WTC11 (cell line): ENCODE measurements around the gene DNAJB5. TPM values are rescaled to one million over a fixed set of nuclear protein-coding genes. Genes with fewer than 3 reads are reported as not detected.

Experiments used
- ATAC-seq: fragments of 200-7000 bp; cut with Tn5 transposase; 2 replicates; pipeline ENCODE4 v1.10.0; 2021; ENCODE audit warnings: mild to moderate bottlenecking, moderate library complexity
- CTCF ChIA-PET: fragments of 300-600 bp; sonication (Branson Sonifier 250); formaldehyde crosslinking; loops from one replicate; lab custom pipeline; 2021; ENCODE audit warnings: antibody characterized with exemption; lab: Charles Lee
- POLR2A ChIA-PET: fragments of 350-600 bp; sonication (Branson Sonifier 250); formaldehyde crosslinking; loops from one replicate; lab custom pipeline; 2021; ENCODE audit warnings: antibody characterized with exemption; lab: Charles Lee
- DNase-seq: peaks from one replicate; pipeline ENCODE4 v3.0.0; 2021; ENCODE audit warnings: low spot score
- H3K27ac Mint-ChIP-seq: 2 replicates; pipeline ENCODE4 v1.8.0; 2021; ENCODE audit warnings: mixed read lengths
- H3K27me3 Mint-ChIP-seq: 2 replicates; pipeline ENCODE4 v1.8.0; 2021; ENCODE audit warnings: low read depth, mild to moderate bottlenecking, moderate library complexity, mixed read lengths
- H3K36me3 Mint-ChIP-seq: 2 replicates; pipeline ENCODE4 v1.8.0; 2021; ENCODE audit warnings: mixed read lengths
- H3K4me1 Mint-ChIP-seq: 2 replicates; pipeline ENCODE4 v1.8.0; 2022; ENCODE audit warnings: mixed read lengths
- H3K4me3 Mint-ChIP-seq: 2 replicates; pipeline ENCODE4 v1.8.0; 2021; ENCODE audit warnings: mild to moderate bottlenecking, moderate library complexity, mixed read lengths
- H3K9me3 Mint-ChIP-seq: 2 replicates; pipeline ENCODE4 v1.8.0; 2021; ENCODE audit warnings: mixed read lengths
- ARID4B ChIP-seq: sonication (generic); formaldehyde crosslinking; IDR thresholded peaks from 2 replicates; pipeline ENCODE4 v1.8.0; 2023; ENCODE audit warnings: missing genetic modification reagents, mild to moderate bottlenecking, borderline replicate concordance
- CBFB ChIP-seq: sonication (generic); formaldehyde crosslinking; IDR thresholded peaks from 2 replicates; pipeline ENCODE4 v1.8.1; 2022; ENCODE audit warnings: mild to moderate bottlenecking, low read depth, missing genetic modification reagents
- FOXK1 ChIP-seq: sonication (generic); formaldehyde crosslinking; IDR thresholded peaks from 2 replicates; pipeline ENCODE4 v1.8.0; 2022; ENCODE audit warnings: mild to moderate bottlenecking, moderate library complexity, missing genetic modification reagents
- HMGA2 ChIP-seq: fragments of 250-450 bp; sonication (Bioruptor Pico); IDR thresholded peaks from 2 replicates; pipeline ENCODE4 v1.4.0; 2021; ENCODE audit warnings: mild to moderate bottlenecking, moderate library complexity
- IRF2 ChIP-seq: sonication (generic); formaldehyde crosslinking; IDR thresholded peaks from 2 replicates; pipeline ENCODE4 v1.8.0; 2022; ENCODE audit warnings: low read depth, missing genetic modification reagents, borderline replicate concordance
- MYBL2 ChIP-seq: sonication (generic); formaldehyde crosslinking; IDR thresholded peaks from 2 replicates; pipeline ENCODE4 v1.8.1; 2023; ENCODE audit warnings: mild to moderate bottlenecking, moderate library complexity, missing genetic modification reagents
- NFATC4 ChIP-seq: fragments of 250-450 bp; sonication (Bioruptor Pico); IDR thresholded peaks from 2 replicates; pipeline ENCODE4 v1.9.0; 2021; ENCODE audit warnings: mild to moderate bottlenecking
- NFE2L1 ChIP-seq: sonication (generic); formaldehyde crosslinking; IDR thresholded peaks from 2 replicates; pipeline ENCODE4 v1.8.1; 2023; ENCODE audit warnings: missing genetic modification reagents
- SMAD4 ChIP-seq: sonication (generic); formaldehyde crosslinking; IDR thresholded peaks from 2 replicates; pipeline ENCODE4 v1.8.0; 2022; ENCODE audit warnings: mild to moderate bottlenecking, missing genetic modification reagents
- TCF7 ChIP-seq: sonication (generic); formaldehyde crosslinking; IDR thresholded peaks from 2 replicates; pipeline ENCODE4 v1.8.0; 2022; ENCODE audit warnings: mild to moderate bottlenecking, low read depth, missing genetic modification reagents, moderate library complexity
- ZNF396 ChIP-seq: fragments of 250-450 bp; sonication (Bioruptor Pico); IDR thresholded peaks from 2 replicates; pipeline ENCODE4 v1.8.0; 2021; ENCODE audit warnings: mild to moderate bottlenecking, moderate library complexity, borderline replicate concordance
- ZNF416 ChIP-seq: fragments of 250-450 bp; sonication (Bioruptor Pico); IDR thresholded peaks from 2 replicates; pipeline ENCODE4 v1.9.0; 2021; ENCODE audit warnings: mild to moderate bottlenecking, inconsistent platforms
- total RNA-seq: library from RNA; stranded (reverse); gene quantifications from 3 replicates; pipeline ENCODE4 v1.2.3, GENCODE V29; 2021
- TF ChIP-seq, protein P1 (sequence below): sonication (generic); formaldehyde crosslinking; IDR thresholded peaks from 2 replicates; pipeline ENCODE4 v1.8.1; 2023; ENCODE audit warnings: mild to moderate bottlenecking, moderate library complexity, missing genetic modification reagents
- TF ChIP-seq, protein P2 (sequence below): sonication (generic); formaldehyde crosslinking; IDR thresholded peaks from 2 replicates; pipeline ENCODE4 v1.8.1; 2022; ENCODE audit warnings: low read depth, mild to moderate bottlenecking, moderate library complexity, missing genetic modification reagents, borderline replicate concordance
- TF ChIP-seq, protein P3 (sequence below): fragments of 250-450 bp; sonication (Bioruptor Pico); IDR thresholded peaks from 2 replicates; pipeline ENCODE4 v1.8.0; 2021; ENCODE audit warnings: mild to moderate bottlenecking
- TF ChIP-seq, protein P4 (sequence below): sonication (generic); formaldehyde crosslinking; IDR thresholded peaks from 2 replicates; pipeline ENCODE4 v1.8.1; 2022; ENCODE audit warnings: missing genetic modification reagents, borderline replicate concordance
- TF ChIP-seq, protein P5 (sequence below): sonication (generic); formaldehyde crosslinking; IDR thresholded peaks from 2 replicates; pipeline ENCODE4 v1.8.0; 2022; ENCODE audit warnings: mild to moderate bottlenecking, missing genetic modification reagents

The DNAJB5 gene
- total RNA-seq, 1 experiment from 2014 or later, result 30.0 TPM

DNA sequence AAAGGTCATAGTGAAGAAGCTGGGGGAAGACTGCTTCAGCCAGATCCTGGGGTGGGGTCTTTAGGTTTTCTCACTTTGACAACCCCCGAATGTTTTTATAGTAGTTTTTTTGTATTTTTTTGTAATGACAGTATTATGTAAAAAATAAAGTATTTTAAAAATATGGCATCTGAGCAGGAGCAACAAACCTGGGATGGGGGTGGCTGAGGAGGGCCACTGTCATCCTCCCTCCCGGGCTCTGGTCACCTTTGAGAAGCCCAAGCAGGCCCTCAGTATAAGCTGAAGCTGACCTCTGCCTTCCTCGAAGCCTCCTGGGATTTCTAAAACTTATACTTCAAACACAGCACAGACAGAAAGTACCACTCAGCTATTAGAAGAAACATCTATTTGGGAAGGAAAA is 8.7 kb downstream of the DNAJB5 start:
- Mint-ChIP-seq H3K4me1 (peaks cover 51% of the 10 kb centered on the region), H3K27ac (no peak overlapping the region), H3K9me3 (0 out of 2 replicates have a peak, but pooled peaks cover 2% of the 10 kb centered on the region), H3K36me3 (peaks cover 28% of the 10 kb centered on the region), H3K4me3 (no peak overlapping the region), H3K27me3 (no peaks in the 10 kb centered on the region)
- DNase-seq (no peak), ATAC-seq (no peak)
- no peak for TF ChIP-seq ZNF396 (CRISPR knock-in tag)
- CTCF ChIA-PET, result interaction anchor here (1.6 to 2.2 kb wide), 3 partner anchors 13 to 238 kb away, joined by 4 to 13 read pairs (median 11); no protein-coding TSS in a partner anchor
- POLR2A ChIA-PET, result interaction anchor here (0.6 kb wide), 1 partner anchor 15 kb away, joined by 3 read pairs; no protein-coding TSS in a partner anchor

- POLR2A ChIA-PET, result interaction anchor here (2.1 kb wide), 1 partner anchor 10 kb away, joined by 8 read pairs; the partner anchor contains the start of gene DNAJB5
- Mint-ChIP-seq H3K27me3 (no peaks in the 10 kb centered on the region), H3K36me3 (peaks cover 24% of the 10 kb centered on the region), H3K4me1 (peaks cover 47% of the 10 kb centered on the region), H3K4me3 (no peak overlapping the region), H3K27ac (no peak overlapping the region), H3K9me3 (peaks cover 3% of the 10 kb centered on the region; the same call in 1 of the 2 replicates)
- ATAC-seq, result no peak
- TF ChIP-seq SMAD4 (CRISPR knock-in tag) (no peak), MYBL2 (no peak), ZNF416 (CRISPR knock-in tag) (no peak), CBFB (CRISPR knock-in tag) (no peak)
- TF ChIP-seq, protein P1, sequence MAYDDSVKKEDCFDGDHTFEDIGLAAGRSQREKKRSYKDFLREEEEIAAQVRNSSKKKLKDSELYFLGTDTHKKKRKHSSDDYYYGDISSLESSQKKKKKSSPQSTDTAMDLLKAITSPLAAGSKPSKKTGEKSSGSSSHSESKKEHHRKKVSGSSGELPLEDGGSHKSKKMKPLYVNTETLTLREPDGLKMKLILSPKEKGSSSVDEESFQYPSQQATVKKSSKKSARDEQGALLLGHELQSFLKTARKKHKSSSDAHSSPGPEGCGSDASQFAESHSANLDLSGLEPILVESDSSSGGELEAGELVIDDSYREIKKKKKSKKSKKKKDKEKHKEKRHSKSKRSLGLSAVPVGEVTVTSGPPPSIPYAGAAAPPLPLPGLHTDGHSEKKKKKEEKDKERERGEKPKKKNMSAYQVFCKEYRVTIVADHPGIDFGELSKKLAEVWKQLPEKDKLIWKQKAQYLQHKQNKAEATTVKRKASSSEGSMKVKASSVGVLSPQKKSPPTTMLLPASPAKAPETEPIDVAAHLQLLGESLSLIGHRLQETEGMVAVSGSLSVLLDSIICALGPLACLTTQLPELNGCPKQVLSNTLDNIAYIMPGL, result no peak
- TF ChIP-seq, protein P2, sequence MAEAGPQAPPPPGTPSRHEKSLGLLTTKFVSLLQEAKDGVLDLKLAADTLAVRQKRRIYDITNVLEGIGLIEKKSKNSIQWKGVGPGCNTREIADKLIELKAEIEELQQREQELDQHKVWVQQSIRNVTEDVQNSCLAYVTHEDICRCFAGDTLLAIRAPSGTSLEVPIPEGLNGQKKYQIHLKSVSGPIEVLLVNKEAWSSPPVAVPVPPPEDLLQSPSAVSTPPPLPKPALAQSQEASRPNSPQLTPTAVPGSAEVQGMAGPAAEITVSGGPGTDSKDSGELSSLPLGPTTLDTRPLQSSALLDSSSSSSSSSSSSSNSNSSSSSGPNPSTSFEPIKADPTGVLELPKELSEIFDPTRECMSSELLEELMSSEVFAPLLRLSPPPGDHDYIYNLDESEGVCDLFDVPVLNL (CRISPR knock-in tag), result no peak
- TF ChIP-seq, protein P3, sequence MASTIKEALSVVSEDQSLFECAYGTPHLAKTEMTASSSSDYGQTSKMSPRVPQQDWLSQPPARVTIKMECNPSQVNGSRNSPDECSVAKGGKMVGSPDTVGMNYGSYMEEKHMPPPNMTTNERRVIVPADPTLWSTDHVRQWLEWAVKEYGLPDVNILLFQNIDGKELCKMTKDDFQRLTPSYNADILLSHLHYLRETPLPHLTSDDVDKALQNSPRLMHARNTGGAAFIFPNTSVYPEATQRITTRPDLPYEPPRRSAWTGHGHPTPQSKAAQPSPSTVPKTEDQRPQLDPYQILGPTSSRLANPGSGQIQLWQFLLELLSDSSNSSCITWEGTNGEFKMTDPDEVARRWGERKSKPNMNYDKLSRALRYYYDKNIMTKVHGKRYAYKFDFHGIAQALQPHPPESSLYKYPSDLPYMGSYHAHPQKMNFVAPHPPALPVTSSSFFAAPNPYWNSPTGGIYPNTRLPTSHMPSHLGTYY, result no peak
- TF ChIP-seq, protein P4, sequence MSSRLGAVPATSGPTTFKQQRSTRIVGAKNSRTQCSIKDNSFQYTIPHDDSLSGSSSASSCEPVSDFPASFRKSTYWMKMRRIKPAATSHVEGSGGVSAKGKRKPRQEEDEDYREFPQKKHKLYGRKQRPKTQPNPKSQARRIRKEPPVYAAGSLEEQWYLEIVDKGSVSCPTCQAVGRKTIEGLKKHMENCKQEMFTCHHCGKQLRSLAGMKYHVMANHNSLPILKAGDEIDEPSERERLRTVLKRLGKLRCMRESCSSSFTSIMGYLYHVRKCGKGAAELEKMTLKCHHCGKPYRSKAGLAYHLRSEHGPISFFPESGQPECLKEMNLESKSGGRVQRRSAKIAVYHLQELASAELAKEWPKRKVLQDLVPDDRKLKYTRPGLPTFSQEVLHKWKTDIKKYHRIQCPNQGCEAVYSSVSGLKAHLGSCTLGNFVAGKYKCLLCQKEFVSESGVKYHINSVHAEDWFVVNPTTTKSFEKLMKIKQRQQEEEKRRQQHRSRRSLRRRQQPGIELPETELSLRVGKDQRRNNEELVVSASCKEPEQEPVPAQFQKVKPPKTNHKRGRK (CRISPR knock-in tag), result no peak
- DNase-seq, result no peak
- CTCF ChIA-PET, result interaction anchor here (0.8 to 3.1 kb wide), 2 partner anchors 15 to 100 kb away, joined by 4 to 14 read pairs; no protein-coding TSS in a partner anchor
Observed at GRCh38 chr9:34999576-34999975, 10.0 kb downstream of the DNAJB5 start.

GRCh38 chr9:35000535-35001284 is 11.2 kb downstream of the DNAJB5 start:
- Mint-ChIP-seq H3K36me3 (peaks cover 17% of the 10 kb centered on the region), H3K4me1 (peaks cover 50% of the 10 kb centered on the region), H3K4me3 (no peak overlapping the region), H3K27ac (no peak overlapping the region; the same call in 1 of the 2 replicates), H3K9me3 (peaks cover 6% of the 10 kb centered on the region; the same call in 1 of the 2 replicates), H3K27me3 (no peaks in the 10 kb centered on the region)
- DNase-seq, result no peak
- ChIA-PET CTCF (interaction anchor here (1.4 to 3.1 kb wide), 2 partner anchors 16 to 101 kb away, joined by 3 to 14 read pairs; no protein-coding TSS in a partner anchor), POLR2A (interaction anchor here (0.7 to 2.1 kb wide), 2 partner anchors 11 to 12 kb away, joined by 3 to 8 read pairs; partner anchors contain the start of gene DNAJB5)
- peak; percentile 66 for ATAC-seq
- TF ChIP-seq HMGA2 (no peak), ARID4B (CRISPR knock-in tag) (no peak), CBFB (CRISPR knock-in tag) (no peak), NFATC4 (CRISPR knock-in tag) (no peak), TCF7 (CRISPR knock-in tag) (no peak), IRF2 (CRISPR knock-in tag) (no peak), NFE2L1 (CRISPR knock-in tag) (no peak), FOXK1 (CRISPR knock-in tag) (no peak)
- TF ChIP-seq, protein P5, sequence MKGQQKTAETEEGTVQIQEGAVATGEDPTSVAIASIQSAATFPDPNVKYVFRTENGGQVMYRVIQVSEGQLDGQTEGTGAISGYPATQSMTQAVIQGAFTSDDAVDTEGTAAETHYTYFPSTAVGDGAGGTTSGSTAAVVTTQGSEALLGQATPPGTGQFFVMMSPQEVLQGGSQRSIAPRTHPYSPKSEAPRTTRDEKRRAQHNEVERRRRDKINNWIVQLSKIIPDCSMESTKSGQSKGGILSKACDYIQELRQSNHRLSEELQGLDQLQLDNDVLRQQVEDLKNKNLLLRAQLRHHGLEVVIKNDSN, result no peak
